DND-41 (cell line): ENCODE measurements around the gene NDUFA13.

Experiments used
- ATAC-seq: fragments of 200-7000 bp; cut with Tn5 transposase; 3 replicates; pipeline ENCODE4 v1.9.1; 2021; ENCODE audit warnings: low read depth; ENCODE audit not compliant: insufficient read depth
- DNase-seq: peaks from one replicate; pipeline ENCODE4 v3.0.0-alpha.2; 2020
- H2AFZ ChIP-seq: 2 replicates; pipeline ENCODE4 v1.6.0; 2012; ENCODE audit warnings: low read depth, low read length
- H3K27ac ChIP-seq: 2 replicates; pipeline ENCODE4 v1.5.1; 2012; ENCODE audit warnings: low read length, inconsistent platforms
- H3K27me3 ChIP-seq: fragments of 200-600 bp; sonication (generic); 2 replicates; pipeline ENCODE4 v1.6.0; 2012; ENCODE audit warnings: low read length, mild to moderate bottlenecking, inconsistent platforms; ENCODE audit not compliant: insufficient read depth, poor library complexity
- H3K36me3 ChIP-seq: 2 replicates; pipeline ENCODE4 v1.5.1; 2012; ENCODE audit warnings: low read length, inconsistent platforms; ENCODE audit not compliant: insufficient read depth
- H3K4me1 ChIP-seq: 2 replicates; pipeline ENCODE4 v1.5.1; 2012; ENCODE audit warnings: mild to moderate bottlenecking, low read length; ENCODE audit not compliant: insufficient read depth
- H3K4me2 ChIP-seq: 2 replicates; pipeline ENCODE4 v1.6.0; 2012; ENCODE audit warnings: mild to moderate bottlenecking, moderate library complexity, low read length, inconsistent platforms; ENCODE audit not compliant: insufficient read depth
- H3K4me3 ChIP-seq, 2 experiments: fragments of 200-600 bp in 1 of 2; shearing (Covaris generic) in 1 of 2; 2 replicates each; pipeline ENCODE4 v1.5.1; 2012 to 2016; ENCODE audit warnings: inconsistent platforms in 2 of 2, low read length in 2 of 2, mild to moderate bottlenecking in 2 of 2, low read depth in 1 of 2, moderate library complexity in 1 of 2
- H3K79me2 ChIP-seq: 2 replicates; pipeline ENCODE4 v1.6.0; 2012; ENCODE audit warnings: low read length, inconsistent platforms; ENCODE audit not compliant: insufficient read depth
- H3K9ac ChIP-seq: 2 replicates; pipeline ENCODE4 v1.6.0; 2012; ENCODE audit warnings: low read depth, mild to moderate bottlenecking, inconsistent platforms, low read length, moderate library complexity
- H3K9me3 ChIP-seq: 2 replicates; pipeline ENCODE4 v1.5.1; 2012; ENCODE audit warnings: low read length, moderate library complexity, mild to moderate bottlenecking, inconsistent platforms; ENCODE audit not compliant: insufficient read depth, severe bottlenecking
- H4K20me1 ChIP-seq: 2 replicates; pipeline ENCODE4 v1.6.0; 2012; ENCODE audit warnings: low read length; ENCODE audit not compliant: insufficient read depth
- EZH2 ChIP-seq: IDR thresholded peaks from 3 replicates; pipeline ENCODE4 v1.6.1; 2012; ENCODE audit warnings: borderline replicate concordance, low read depth, mild to moderate bottlenecking, moderate library complexity, low read length, inconsistent platforms; ENCODE audit not compliant: severe bottlenecking
- TF ChIP-seq, protein P1 (sequence below): IDR thresholded peaks from 2 replicates; pipeline ENCODE4 v1.5.1; 2012; ENCODE audit warnings: borderline replicate concordance, low read length, moderate library complexity, mild to moderate bottlenecking; ENCODE audit not compliant: poor library complexity, severe bottlenecking; ENCODE audit errors: extremely low read depth

NDUFA13 gene

GRCh38 chr19:19513682-19514081, 2.3 kb upstream of the NDUFA13 start:
- Histone ChIP-seq H3K27me3 (no peaks in the 10 kb centered on the region), H2AFZ (no peak overlapping the region), H3K9ac (no peak overlapping the region), H3K9me3 (no peaks in the 10 kb centered on the region), H3K36me3 (peaks cover 12% of the 10 kb centered on the region), H3K4me1 (peaks cover 28% of the 10 kb centered on the region), H3K4me3 (no peak overlapping the region), H4K20me1 (no peaks in the 10 kb centered on the region; the same call in 1 of the 2 replicates), H3K4me2 (no peak overlapping the region), H3K79me2 (peaks cover 41% of the 10 kb centered on the region), H3K27ac (no peak overlapping the region)
- TF ChIP-seq, protein P1, sequence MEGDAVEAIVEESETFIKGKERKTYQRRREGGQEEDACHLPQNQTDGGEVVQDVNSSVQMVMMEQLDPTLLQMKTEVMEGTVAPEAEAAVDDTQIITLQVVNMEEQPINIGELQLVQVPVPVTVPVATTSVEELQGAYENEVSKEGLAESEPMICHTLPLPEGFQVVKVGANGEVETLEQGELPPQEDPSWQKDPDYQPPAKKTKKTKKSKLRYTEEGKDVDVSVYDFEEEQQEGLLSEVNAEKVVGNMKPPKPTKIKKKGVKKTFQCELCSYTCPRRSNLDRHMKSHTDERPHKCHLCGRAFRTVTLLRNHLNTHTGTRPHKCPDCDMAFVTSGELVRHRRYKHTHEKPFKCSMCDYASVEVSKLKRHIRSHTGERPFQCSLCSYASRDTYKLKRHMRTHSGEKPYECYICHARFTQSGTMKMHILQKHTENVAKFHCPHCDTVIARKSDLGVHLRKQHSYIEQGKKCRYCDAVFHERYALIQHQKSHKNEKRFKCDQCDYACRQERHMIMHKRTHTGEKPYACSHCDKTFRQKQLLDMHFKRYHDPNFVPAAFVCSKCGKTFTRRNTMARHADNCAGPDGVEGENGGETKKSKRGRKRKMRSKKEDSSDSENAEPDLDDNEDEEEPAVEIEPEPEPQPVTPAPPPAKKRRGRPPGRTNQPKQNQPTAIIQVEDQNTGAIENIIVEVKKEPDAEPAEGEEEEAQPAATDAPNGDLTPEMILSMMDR: no peak
- TF ChIP-seq EZH2: no peak
- DNase-seq (no peak), ATAC-seq (no peak)

- H3K4me3 ChIP-seq: no peak overlapping the region
- no peak overlapping the region for H3K27ac ChIP-seq
- no peak for TF ChIP-seq EZH2
- TF ChIP-seq, protein P1: no peak
These were observed 1.8 kb upstream of the NDUFA13 start for GRCh38 chr19:19514215-19514657.

DNA sequence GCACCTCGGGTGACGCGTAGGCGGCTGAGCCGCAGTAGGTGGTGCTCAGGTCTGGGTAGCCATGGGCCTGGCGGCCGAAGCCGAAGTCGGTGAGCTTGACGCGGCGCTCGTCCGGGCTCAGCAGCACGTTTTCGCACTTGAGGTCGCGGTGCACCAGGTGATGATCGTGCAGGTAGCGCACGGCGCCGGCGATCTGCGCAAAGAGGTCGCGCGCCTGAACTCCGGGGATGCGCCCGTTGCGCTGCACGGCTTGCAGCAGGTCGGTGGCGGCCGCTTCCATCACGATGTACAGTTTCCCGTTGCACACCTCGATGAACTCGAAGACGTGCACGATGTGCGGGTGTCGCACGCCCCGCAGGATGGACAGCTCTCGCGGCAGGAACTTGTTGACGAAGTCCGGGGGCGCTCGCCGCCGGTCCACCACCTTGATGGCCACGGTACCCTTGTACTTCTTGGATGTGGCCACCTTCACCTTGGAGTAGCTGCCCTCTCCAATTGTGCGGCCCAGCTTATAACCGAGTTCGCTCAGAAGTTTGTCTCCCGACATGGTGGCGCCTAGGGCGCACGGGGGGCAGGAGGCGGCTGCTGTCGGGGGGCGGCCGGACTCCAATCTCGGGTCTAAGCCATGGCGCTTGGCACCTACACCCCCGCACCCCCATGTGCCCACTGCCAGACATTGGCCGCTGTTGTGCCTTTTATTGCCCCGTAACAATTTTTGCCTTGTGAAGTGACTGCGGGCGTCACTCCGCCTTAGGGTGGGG, 964 bp upstream of the NDUFA13 start, which contains the start of gene TSSK6:
Gene TSSK6 (minus strand): TSS at position 668 of the 761 bp plus-strand sequence. CDS start 121 bp downstream, at position 547.
- peak within 1 kb of the TSS; percentile 99 for H3K4me2 ChIP-seq
- H3K4me3 ChIP-seq: peak within 1 kb of the TSS; percentile 90 to 99
- TF ChIP-seq, protein P1: no peak
- TF ChIP-seq EZH2: no peak
- peak within 1 kb of the TSS; percentile 92 for H2AFZ ChIP-seq
- H3K27me3 ChIP-seq: no peaks in the 10 kb centered on the region
- H3K9me3 ChIP-seq: no peaks in the 10 kb centered on the region
- ATAC-seq (no peak), DNase-seq (no peak)
- H3K9ac ChIP-seq: peak within 1 kb of the TSS; percentile 82
- peaks cover 55% of the 10 kb centered on the region for H3K79me2 ChIP-seq
- H3K36me3 ChIP-seq: peaks cover 23% of the 10 kb centered on the region
- peaks cover 35% of the 10 kb centered on the region for H3K4me1 ChIP-seq
- H3K27ac ChIP-seq: peak within 1 kb of the TSS; percentile 88
- peaks cover 11% of the 10 kb centered on the region; the same call in 1 of the 2 replicates for H4K20me1 ChIP-seq

More at GRCh38 chr19:19514215-19514657, 1.8 kb upstream of the NDUFA13 start:
- Histone ChIP-seq H2AFZ (no peak overlapping the region), H3K36me3 (peaks cover 14% of the 10 kb centered on the region), H3K9ac (no peak overlapping the region), H3K9me3 (no peaks in the 10 kb centered on the region), H3K4me2 (no peak overlapping the region), H3K4me1 (peaks cover 32% of the 10 kb centered on the region), H4K20me1 (peaks cover 3% of the 10 kb centered on the region; the same call in 1 of the 2 replicates), H3K27me3 (no peaks in the 10 kb centered on the region), H3K79me2 (peaks cover 47% of the 10 kb centered on the region)
- ATAC-seq: no peak
- no peak for DNase-seq
